Sigmoid colon (tissue), 7 donors: ENCODE data around the gene RTN4. TPM values are rescaled to one million over a fixed set of nuclear protein-coding genes. Genes with fewer than 3 reads are reported as not detected.

Experiments used
- DNase-seq: peaks from one replicate; pipeline ENCODE4 v3.0.0-alpha.2; 2019
- H3K27ac ChIP-seq, 4 donors: fragments of 200-600 bp; sonication (generic); one replicate each; pipeline ENCODE4 v1.5.1; 2016 to 2019; ENCODE audit warnings: mild to moderate bottlenecking in 1 of 4
- H3K27me3 ChIP-seq, 3 donors: fragments of 200-600 bp; sonication (generic); one replicate each; pipeline ENCODE4 v1.5.1; 2019; ENCODE audit warnings: mild to moderate bottlenecking in 1 of 3
- H3K36me3 ChIP-seq, 4 donors: fragments of 200-600 bp; sonication (generic); one replicate each; pipeline ENCODE4 v1.5.1; 2016 to 2019
- H3K4me1 ChIP-seq, 4 donors: fragments of 200-600 bp; sonication (generic); one replicate each; pipeline ENCODE4 v1.5.1; 2017 to 2019
- H3K4me3 ChIP-seq, 4 donors: fragments of 200-600 bp; sonication (generic); one replicate each; pipeline ENCODE4 v1.5.1; 2017 to 2019; ENCODE audit warnings: mild to moderate bottlenecking in 2 of 4, moderate library complexity in 1 of 4
- H3K9me3 ChIP-seq, 4 donors: fragments of 200-600 bp in 3 of 4; sonication (generic) in 3 of 4; one replicate each; pipeline versions ENCODE4 v1.5.1 to v1.6.1; 2013 to 2019
- EP300 ChIP-seq, 4 donors: sonication (generic); formaldehyde crosslinking; IDR thresholded peaks; one replicate each; pipeline ENCODE4 v1.6.1; 2017; ENCODE audit warnings: antibody characterized with exemption in 4 of 4
- POLR2A ChIP-seq, 2 donors: fragments of 450-650 bp; IDR thresholded peaks; one replicate each; pipeline ENCODE4 v1.6.1; 2016; ENCODE audit warnings: antibody characterized with exemption in 2 of 2, mild to moderate bottlenecking in 2 of 2, moderate library complexity in 2 of 2
- POLR2AphosphoS5 ChIP-seq, 4 donors: sonication (generic); formaldehyde crosslinking; IDR thresholded peaks; one replicate each; pipeline ENCODE4 v1.6.1; 2017; ENCODE audit warnings: antibody characterized with exemption in 4 of 4
- WGBS, 2 donors: extraction: QIAGEN DNeasy Blood & Tissue Kit; methylation state at CpG; one replicate each; pipeline ENCODE4 v1.1.7; 2013; 5-methylcytosine and 5-hydroxymethylcytosine counted together
- intact Hi-C: fragments of 100-400 bp; cut with DNase I; formaldehyde crosslinking; loops from one replicate; pipeline ENCODE4 v1.15.1; 2023
- polyA plus RNA-seq, 3 donors: library from polyadenylated mRNA; stranded (reverse); fragments of 200-250 nt; gene quantifications; one replicate each; pipeline ENCODE4 v1.2.3, GENCODE V29; 2013
- total RNA-seq, 4 donors: library from RNA; depleted of rRNA; stranded (reverse); fragments of >200 nt; gene quantifications; one replicate each; pipeline ENCODE4 v1.1.0, GENCODE V29; 2016
- TF ChIP-seq, protein P1 (sequence below), 4 experiments: fragments of 450-650 bp in 3 of 4; fragments of 200-600 bp in 1 of 4; IDR thresholded peaks; one replicate each; pipeline ENCODE4 v1.5.1; 2016 to 2019; ENCODE audit warnings: antibody characterized with exemption in 4 of 4, mild to moderate bottlenecking in 3 of 4, moderate library complexity in 2 of 4
- donor health status: healthy with polysubstance abuse.
- donor health status: Bipolar disorder and iron deficiency.
- donor health status: healthy.

RTN4 gene
- total and polyA plus RNA-seq, 7 donors, result 54.1 to 264 (median 153) TPM

DNA sequence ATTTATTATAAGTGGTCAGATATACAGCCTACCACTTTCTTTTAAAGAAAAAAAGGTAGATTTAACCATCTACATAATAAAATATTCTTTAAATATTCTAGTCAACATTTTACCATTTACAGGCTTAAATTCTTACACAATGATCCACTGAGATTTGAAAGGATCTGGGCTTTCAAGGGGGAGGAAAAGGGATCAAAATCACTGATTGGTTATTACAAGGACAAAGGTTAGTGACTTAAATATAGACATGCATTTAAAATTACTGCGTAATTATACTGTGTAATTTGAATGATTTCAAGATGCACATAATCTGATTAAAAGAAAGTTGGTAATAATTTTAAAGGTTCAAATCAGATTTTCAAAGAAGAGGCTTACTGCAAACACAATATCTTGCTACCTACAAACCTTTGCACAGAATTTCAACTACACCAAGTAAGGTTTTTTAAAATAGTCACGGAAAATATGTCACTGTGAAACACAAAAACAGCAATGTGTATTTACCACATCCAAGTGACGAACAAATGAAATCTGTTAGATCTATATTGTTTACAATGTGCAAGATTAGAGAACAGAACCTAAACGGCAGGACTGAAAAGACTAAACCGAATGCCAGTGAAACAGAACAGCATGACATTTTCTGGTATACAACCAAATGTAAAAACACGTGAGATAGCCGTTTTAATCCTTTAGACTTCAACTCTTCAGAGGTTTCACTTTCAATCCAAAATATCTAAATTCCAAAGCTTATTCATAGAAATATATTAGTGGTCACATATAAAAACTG is 40.8 kb downstream of the RTN4 start:
- H3K27me3 ChIP-seq, result no peaks in the 10 kb centered on the region
- TF ChIP-seq, protein P1, sequence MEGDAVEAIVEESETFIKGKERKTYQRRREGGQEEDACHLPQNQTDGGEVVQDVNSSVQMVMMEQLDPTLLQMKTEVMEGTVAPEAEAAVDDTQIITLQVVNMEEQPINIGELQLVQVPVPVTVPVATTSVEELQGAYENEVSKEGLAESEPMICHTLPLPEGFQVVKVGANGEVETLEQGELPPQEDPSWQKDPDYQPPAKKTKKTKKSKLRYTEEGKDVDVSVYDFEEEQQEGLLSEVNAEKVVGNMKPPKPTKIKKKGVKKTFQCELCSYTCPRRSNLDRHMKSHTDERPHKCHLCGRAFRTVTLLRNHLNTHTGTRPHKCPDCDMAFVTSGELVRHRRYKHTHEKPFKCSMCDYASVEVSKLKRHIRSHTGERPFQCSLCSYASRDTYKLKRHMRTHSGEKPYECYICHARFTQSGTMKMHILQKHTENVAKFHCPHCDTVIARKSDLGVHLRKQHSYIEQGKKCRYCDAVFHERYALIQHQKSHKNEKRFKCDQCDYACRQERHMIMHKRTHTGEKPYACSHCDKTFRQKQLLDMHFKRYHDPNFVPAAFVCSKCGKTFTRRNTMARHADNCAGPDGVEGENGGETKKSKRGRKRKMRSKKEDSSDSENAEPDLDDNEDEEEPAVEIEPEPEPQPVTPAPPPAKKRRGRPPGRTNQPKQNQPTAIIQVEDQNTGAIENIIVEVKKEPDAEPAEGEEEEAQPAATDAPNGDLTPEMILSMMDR (IDR thresholded peaks at IDR 0.05), result no peak
- TF ChIP-seq POLR2A (IDR thresholded peaks at IDR 0.05), result no peak
- no peak for TF ChIP-seq POLR2AphosphoS5 (IDR thresholded peaks at IDR 0.05)
- TF ChIP-seq EP300 (IDR thresholded peaks at IDR 0.05), result no peak
- WGBS, 2 donors, result 6 to 16% methylated on average over 7 of the region's 7 CpGs
- no peak for DNase-seq
- H3K36me3 ChIP-seq, result no peaks in the 10 kb centered on the region
- H3K4me1 ChIP-seq, result peaks cover 0 to 92% (median 85%) of the 10 kb centered on the region in 4 donors
- intact Hi-C loops, result loop anchor here (5.0 kb wide), 1 partner anchor 38 kb away; no protein-coding TSS in a partner anchor
- H3K9me3 ChIP-seq, result no peaks in the 10 kb centered on the region
- H3K4me3 ChIP-seq, result peak overlapping the region in 3 of 4 donors; percentile 26 to 40 (median 40)
- peak overlapping the region; percentile 39 to 74 (median 62) for H3K27ac ChIP-seq

DNA sequence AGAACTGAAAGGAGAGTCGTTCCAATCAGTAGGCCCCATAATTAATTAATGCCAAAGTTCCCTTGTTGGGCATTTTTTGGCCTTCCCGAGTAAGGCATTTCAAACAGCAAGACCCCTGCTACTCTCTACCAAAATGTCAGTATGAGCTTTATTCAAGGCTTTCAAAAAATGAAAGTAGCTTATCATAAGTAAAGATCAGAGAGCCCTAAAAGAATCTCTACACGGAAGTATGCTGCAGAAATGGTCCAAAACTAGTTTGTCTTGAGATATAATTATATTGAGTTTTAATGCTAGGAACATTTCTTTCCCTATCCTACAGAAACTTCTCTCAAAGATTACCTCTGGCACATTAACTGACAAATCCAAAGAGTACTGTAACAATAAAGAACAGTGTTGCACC is 43.9 kb downstream of the RTN4 start:
- Histone ChIP-seq H3K4me3 (no peak overlapping the region), H3K4me1 (peaks cover 0 to 79% (median 64%) of the 10 kb centered on the region in 4 donors), H3K27me3 (no peaks in the 10 kb centered on the region), H3K9me3 (no peaks in the 10 kb centered on the region), H3K36me3 (no peaks in the 10 kb centered on the region), H3K27ac (no peak overlapping the region)
- 23 to 52% methylated on average over 3 of the region's 3 CpGs for WGBS, 2 donors
- no peak for TF ChIP-seq POLR2A (IDR thresholded peaks at IDR 0.05)
- no peak for TF ChIP-seq EP300 (IDR thresholded peaks at IDR 0.05)
- TF ChIP-seq POLR2AphosphoS5 (IDR thresholded peaks at IDR 0.05), result no peak
- TF ChIP-seq, protein P1 (IDR thresholded peaks at IDR 0.05), result no peak
- no peak for DNase-seq
- intact Hi-C loops, result no loop called here

DNA sequence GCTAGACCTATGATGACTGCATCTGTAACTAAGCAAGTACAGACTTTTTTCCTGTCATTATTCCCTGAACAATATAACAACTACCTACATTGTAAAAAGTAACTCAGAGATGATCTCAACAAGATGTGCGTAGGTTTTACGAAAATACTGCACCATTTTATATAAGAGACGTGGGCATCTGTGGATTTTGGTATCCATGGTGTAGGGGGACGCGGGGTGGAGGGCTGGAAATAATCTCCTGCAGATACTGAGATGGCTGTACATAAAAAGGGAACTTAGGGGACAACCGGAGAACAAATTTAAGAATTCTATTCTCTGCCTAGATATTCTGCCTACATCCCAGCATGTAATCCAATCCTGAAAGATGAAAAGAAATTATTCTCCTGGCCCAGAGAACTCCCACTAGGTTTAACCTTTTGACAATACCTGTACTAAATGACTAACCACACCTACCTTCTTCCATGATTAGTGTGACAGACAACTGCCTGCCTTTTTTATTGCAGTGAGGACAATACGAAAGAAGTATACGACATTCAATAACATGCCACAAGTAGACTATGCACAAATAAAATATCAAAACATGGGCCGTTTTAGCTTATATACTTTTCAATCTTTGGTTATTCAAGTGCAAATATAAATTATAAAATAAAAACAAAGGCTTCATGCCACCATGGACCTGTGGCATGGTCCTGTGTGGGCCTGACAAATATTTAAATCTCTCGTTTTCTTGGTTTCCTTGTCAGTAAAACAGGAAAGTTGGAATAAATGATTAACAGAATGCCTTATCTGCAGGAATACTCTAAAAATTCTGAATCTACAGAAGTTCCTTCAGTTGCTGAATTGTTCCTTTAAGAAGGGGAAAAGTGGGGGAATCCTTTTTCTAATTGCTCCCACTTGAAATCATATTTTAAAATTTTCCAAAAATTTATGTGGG is 46.3 kb downstream of the RTN4 start:
- H3K27ac ChIP-seq, result no peak overlapping the region
- no peak for DNase-seq
- peaks cover 0 to 81% (median 60%) of the 10 kb centered on the region in 4 donors for H3K4me1 ChIP-seq
- WGBS, 2 donors, result 53 to 80% methylated on average over 10 of the region's 10 CpGs
- no peaks in the 10 kb centered on the region for H3K27me3 ChIP-seq
- H3K9me3 ChIP-seq, result no peaks in the 10 kb centered on the region
- TF ChIP-seq POLR2A (IDR thresholded peaks at IDR 0.05), result no peak
- TF ChIP-seq, protein P1 (IDR thresholded peaks at IDR 0.05), result no peak
- TF ChIP-seq POLR2AphosphoS5 (IDR thresholded peaks at IDR 0.05), result no peak
- no peaks in the 10 kb centered on the region for H3K36me3 ChIP-seq
- intact Hi-C loops, result no loop called here
- H3K4me3 ChIP-seq, result no peak overlapping the region

DNA sequence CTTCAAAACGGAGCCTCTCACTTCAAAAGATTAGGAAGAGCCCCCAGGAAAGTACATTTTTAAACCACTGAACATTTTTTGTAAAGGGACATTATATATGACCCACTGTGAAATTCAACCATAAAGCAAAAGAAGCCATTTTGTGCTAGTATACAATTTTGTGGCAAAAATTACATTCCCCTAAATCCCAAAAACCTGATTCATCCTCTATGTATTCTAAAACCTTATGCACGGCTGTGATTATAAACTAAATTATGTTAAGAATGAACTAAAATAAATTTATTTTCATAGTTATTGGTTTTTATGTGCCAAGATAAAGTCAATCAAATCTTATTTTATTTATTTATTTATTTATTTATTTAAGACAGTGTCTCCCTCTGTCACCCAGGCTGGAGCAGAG is 48.5 kb downstream of the RTN4 start:
- Histone ChIP-seq H3K27ac (no peak overlapping the region), H3K4me1 (peaks cover 0 to 83% (median 54%) of the 10 kb centered on the region in 4 donors), H3K4me3 (no peak overlapping the region), H3K27me3 (no peaks in the 10 kb centered on the region), H3K36me3 (no peaks in the 10 kb centered on the region), H3K9me3 (no peaks in the 10 kb centered on the region)
- 66 to 68% methylated on average over 2 of the region's 2 CpGs for WGBS, 2 donors
- TF ChIP-seq POLR2AphosphoS5 (IDR thresholded peaks at IDR 0.05) (no peak), POLR2A (IDR thresholded peaks at IDR 0.05) (no peak), EP300 (IDR thresholded peaks at IDR 0.05) (no peak)
- TF ChIP-seq, protein P1 (IDR thresholded peaks at IDR 0.05), result no peak
- intact Hi-C loops, result no loop called here
- no peak for DNase-seq
